Astrocyte (in vitro differentiated cells and primary cell): Measurements from ENCODE around the gene NCAM2.
"Not testable (repeated sequence)": the region's sequence is repeated elsewhere in the genome, so short reads cannot be mapped to it uniquely, and the experiment has no call there.

Source experiments
- CTCF ChIP-seq: IDR thresholded peaks from 2 replicates; pipeline ENCODE4 v1.5.1; 2011; ENCODE audit warnings: low read depth, mild to moderate bottlenecking, inconsistent platforms, low read length, moderate library complexity; ENCODE audit not compliant: insufficient read depth
- EZH2 ChIP-seq: IDR thresholded peaks from 2 replicates; pipeline ENCODE4 v1.6.1; 2012; ENCODE audit warnings: mild to moderate bottlenecking, low read length, inconsistent platforms; ENCODE audit not compliant: insufficient read depth

GRCh38 chr21:21149445-21149844, 151.2 kb downstream of the NCAM2 start:
- TF ChIP-seq CTCF, EZH2: not testable (repeated sequence)
